ENCODE data around the gene TMEM40. TPM values are rescaled to one million over a fixed set of nuclear protein-coding genes. Genes with fewer than 3 reads are reported as not detected.

Gene TMEM40
- total RNA-seq, 2 experiments from 2014 or later, result not detected

GRCh38 chr3:12797892-12798558 lies 39.0 kb upstream of the TMEM40 start:
- Histone ChIP-seq H3K27ac (ENCODE audit: low read depth, low read length, poor library complexity, severe bottlenecking) (peak overlapping the region; percentile 39), H3K9me3 (ENCODE audit: low read length) (no peaks in the 10 kb centered on the region), H2AFZ (ENCODE audit: low read length) (no peak overlapping the region), H4K20me1 (ENCODE audit: insufficient read depth, low read length) (no peaks in the 10 kb centered on the region), H3K4me3 (ENCODE audit: low read depth, low read length, poor library complexity, severe bottlenecking) (peak overlapping the region; percentile 73), H3K36me3 (ENCODE audit: insufficient read depth, low read length) (no peaks in the 10 kb centered on the region), H3K4me2 (ENCODE audit: low read length) (peak overlapping the region; percentile 67), H3K4me1 (ENCODE audit: insufficient read depth, low read length, poor library complexity, severe bottlenecking) (peaks cover 34% of the 10 kb centered on the region), H3K79me2 (ENCODE audit: insufficient read depth, low read depth, low read length) (no peaks in the 10 kb centered on the region), H3K9me2 (ENCODE audit: insufficient read depth, low read length) (no peaks in the 10 kb centered on the region)
- intact Hi-C loops (cut with micrococcal nuclease; ENCODE audit: unreplicated experiment), result no loop called here
- ChIA-PET CTCF (ENCODE audit: unreplicated experiment) (interaction anchor here (0.7 kb wide), 1 partner anchor 12 kb away, joined by 3 read pairs; no protein-coding TSS in a partner anchor), POLR2A (interaction anchor here (0.6 to 1.0 kb wide), 2 partner anchors 14 to 94 kb away, joined by 3 to 4 read pairs; no protein-coding TSS in a partner anchor)
- peak; percentile 57 for DNase-seq (ENCODE audit: low spot score)
- TF ChIP-seq CTCF (conservative IDR thresholded peaks at IDR 0.05; ENCODE audit: low read length), result no peak
- no peak for TF ChIP-seq EZH2phosphoT487 (IDR thresholded peaks at IDR 0.05; ENCODE audit: borderline replicate concordance, low read depth, low read length)
- BruUV-seq (replicated peaks), result no TSS peak

- Histone ChIP-seq H3K79me2 (ENCODE audit: insufficient read depth, low read depth, low read length) (no peaks in the 10 kb centered on the region), H3K9me3 (ENCODE audit: low read length) (no peaks in the 10 kb centered on the region), H3K4me3 (ENCODE audit: low read depth, low read length, poor library complexity, severe bottlenecking) (peak overlapping the region; percentile 73), H3K4me2 (ENCODE audit: low read length) (peak overlapping the region; percentile 90), H2AFZ (ENCODE audit: low read length) (peak overlapping the region; percentile 73; the same call in 1 of the 2 replicates), H4K20me1 (ENCODE audit: insufficient read depth, low read length) (no peaks in the 10 kb centered on the region), H3K4me1 (ENCODE audit: insufficient read depth, low read length, poor library complexity, severe bottlenecking) (peaks cover 34% of the 10 kb centered on the region), H3K27ac (ENCODE audit: low read depth, low read length, poor library complexity, severe bottlenecking) (peak overlapping the region; percentile 61), H3K9me2 (ENCODE audit: insufficient read depth, low read length) (no peaks in the 10 kb centered on the region), H3K36me3 (ENCODE audit: insufficient read depth, low read length) (no peaks in the 10 kb centered on the region)
- no TSS peak for BruUV-seq (replicated peaks)
- peak; percentile 86 for DNase-seq (ENCODE audit: low spot score)
- ChIA-PET POLR2A (interaction anchor here (0.6 to 1.5 kb wide), 3 partner anchors 24 to 228 kb away, joined by 3 to 5 read pairs (median 3); no protein-coding TSS in a partner anchor), CTCF (ENCODE audit: unreplicated experiment) (interaction anchor here (0.6 to 1.0 kb wide), 3 partner anchors 10 to 126 kb away, joined by 3 to 4 read pairs (median 3); partner anchors contain the start of gene RPL32)
- intact Hi-C loops (cut with micrococcal nuclease; ENCODE audit: unreplicated experiment), result no loop called here
- TF ChIP-seq EZH2phosphoT487 (IDR thresholded peaks at IDR 0.05; ENCODE audit: borderline replicate concordance, low read depth, low read length), result no peak
- no peak for TF ChIP-seq CTCF (conservative IDR thresholded peaks at IDR 0.05; ENCODE audit: low read length)
Measured at GRCh38 chr3:12797124-12797891, 38.2 kb upstream of the TMEM40 start.

Data from OCI-LY7 (cell line).